Psoas muscle (tissue), 8 donors: Measurements from ENCODE around the gene CENPV. TPM values are rescaled to one million over a fixed set of nuclear protein-coding genes. Genes with fewer than 3 reads are reported as not detected.

Source experiments
- ATAC-seq, 4 donors: fragments of 200-7000 bp; cut with Tn5 transposase; one replicate each; pipeline ENCODE4 v1.9.1; 2020; ENCODE audit warnings: moderate library complexity in 3 of 4, mild to moderate bottlenecking in 2 of 4
- DNase-seq, 2 donors: peaks; one replicate each; pipeline ENCODE4 v3.0.0-alpha.2; 2020
- H3K27ac ChIP-seq: fragments of 200-600 bp; one replicate; pipeline ENCODE4 v1.8.0; 2022
- H3K27me3 ChIP-seq, 3 donors: fragments of 200-600 bp in 1 of 3; one replicate each; pipeline versions ENCODE4 v1.6.1 to v1.8.0; 2013 to 2022; ENCODE audit warnings: low read length in 2 of 3, mild to moderate bottlenecking in 2 of 3, moderate library complexity in 1 of 3; ENCODE audit not compliant: insufficient read depth in 3 of 3
- H3K36me3 ChIP-seq, 2 donors: fragments of 200-600 bp in 1 of 2; one replicate each; pipeline versions ENCODE4 v1.6.1 to v1.8.0; 2013 to 2022; ENCODE audit warnings: low read depth in 1 of 2, mild to moderate bottlenecking in 1 of 2, moderate library complexity in 1 of 2; ENCODE audit not compliant: insufficient read depth in 1 of 2
- H3K4me1 ChIP-seq: fragments of 200-600 bp; one replicate; pipeline ENCODE4 v1.8.0; 2022
- H3K4me3 ChIP-seq: fragments of 200-600 bp; one replicate; pipeline ENCODE4 v1.8.0; 2022; ENCODE audit warnings: mild to moderate bottlenecking
- H3K9me3 ChIP-seq: fragments of 200-600 bp; one replicate; pipeline ENCODE4 v1.8.0; 2022
- WGBS, 3 donors: extraction: QIAGEN DNeasy Blood & Tissue Kit; methylation state at CpG; one replicate each; pipeline versions ENCODE4 v1.1.6 to v1.1.7; 2013; 5-methylcytosine and 5-hydroxymethylcytosine counted together
- intact Hi-C, 2 donors: fragments of 100-400 bp; cut with DNase I; formaldehyde crosslinking; loops; one replicate each; pipeline versions ENCODE4 v1.11.0 to v1.14.2; 2022
- polyA plus RNA-seq, 3 donors: library from polyadenylated mRNA; stranded (reverse); fragments of 200-250 nt; gene quantifications; one replicate each; pipeline ENCODE4 v1.2.3, GENCODE V29; 2013
- total RNA-seq, 4 donors: library from RNA; stranded (reverse); fragmentation: NEBNext Ultra II Directional in 2 of 4; extraction: Animal tissue kit (Norgen Biotek cat#: 25700) in 2 of 4; gene quantifications; one replicate each; pipeline versions ENCODE4 v1.2.1 to v1.2.4, GENCODE V29; 2021 to 2023
- TF ChIP-seq, protein P1 (sequence below): fragments of 200-600 bp; IDR thresholded peaks from one replicate; pipeline ENCODE4 v1.8.0; 2022; ENCODE audit warnings: antibody characterized with exemption
- donor health status: healthy with polysubstance abuse.
- donor health status: DM: no; HTN: no; CAD: no; lungs with moderate emphysema.
- donor health status: Bipolar disorder and iron deficiency.
- donor health status: healthy.
- donor health status: DM: yes; HTN: yes; CAD: no.
- donor health status: DM: no; HTN: no; CAD: no.
- donor health status: DM: no; HTN: no; CAD: no.
- donor health status: DM: yes; HTN: yes; CAD: no.

CENPV gene
- total and polyA plus RNA-seq, 7 donors = 29.6 to 68.3 (median 36.5) TPM

DNA sequence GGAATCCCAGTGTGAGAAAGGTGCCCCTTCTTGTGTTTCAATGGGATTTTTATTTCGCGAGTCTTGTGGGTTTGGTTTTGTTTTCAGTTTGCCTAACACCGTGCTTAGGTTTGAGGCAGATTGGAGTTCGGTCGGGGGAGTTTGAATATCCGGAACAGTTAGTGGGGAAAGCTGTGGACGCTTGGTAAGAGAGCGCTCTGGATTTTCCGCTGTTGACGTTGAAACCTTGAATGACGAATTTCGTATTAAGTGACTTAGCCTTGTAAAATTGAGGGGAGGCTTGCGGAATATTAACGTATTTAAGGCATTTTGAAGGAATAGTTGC is 28.2 kb upstream of the CENPV start:
- H3K27ac ChIP-seq = peak overlapping the region; percentile 99
- peaks cover 22% of the 10 kb centered on the region for H3K4me1 ChIP-seq
- WGBS, 3 donors = 1 to 2% (median 1%) methylated on average over 14 of the region's 14 CpGs
- peaks cover 6 to 26% of the 10 kb centered on the region in 2 donors for H3K36me3 ChIP-seq
- no peaks in the 10 kb centered on the region for H3K27me3 ChIP-seq
- peak overlapping the region; percentile 93 for H3K4me3 ChIP-seq
- no peaks in the 10 kb centered on the region for H3K9me3 ChIP-seq
- DNase-seq (no peak), ATAC-seq (no peak)
- TF ChIP-seq, protein P1, sequence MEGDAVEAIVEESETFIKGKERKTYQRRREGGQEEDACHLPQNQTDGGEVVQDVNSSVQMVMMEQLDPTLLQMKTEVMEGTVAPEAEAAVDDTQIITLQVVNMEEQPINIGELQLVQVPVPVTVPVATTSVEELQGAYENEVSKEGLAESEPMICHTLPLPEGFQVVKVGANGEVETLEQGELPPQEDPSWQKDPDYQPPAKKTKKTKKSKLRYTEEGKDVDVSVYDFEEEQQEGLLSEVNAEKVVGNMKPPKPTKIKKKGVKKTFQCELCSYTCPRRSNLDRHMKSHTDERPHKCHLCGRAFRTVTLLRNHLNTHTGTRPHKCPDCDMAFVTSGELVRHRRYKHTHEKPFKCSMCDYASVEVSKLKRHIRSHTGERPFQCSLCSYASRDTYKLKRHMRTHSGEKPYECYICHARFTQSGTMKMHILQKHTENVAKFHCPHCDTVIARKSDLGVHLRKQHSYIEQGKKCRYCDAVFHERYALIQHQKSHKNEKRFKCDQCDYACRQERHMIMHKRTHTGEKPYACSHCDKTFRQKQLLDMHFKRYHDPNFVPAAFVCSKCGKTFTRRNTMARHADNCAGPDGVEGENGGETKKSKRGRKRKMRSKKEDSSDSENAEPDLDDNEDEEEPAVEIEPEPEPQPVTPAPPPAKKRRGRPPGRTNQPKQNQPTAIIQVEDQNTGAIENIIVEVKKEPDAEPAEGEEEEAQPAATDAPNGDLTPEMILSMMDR = no peak
- intact Hi-C loops = no loop called here

DNA sequence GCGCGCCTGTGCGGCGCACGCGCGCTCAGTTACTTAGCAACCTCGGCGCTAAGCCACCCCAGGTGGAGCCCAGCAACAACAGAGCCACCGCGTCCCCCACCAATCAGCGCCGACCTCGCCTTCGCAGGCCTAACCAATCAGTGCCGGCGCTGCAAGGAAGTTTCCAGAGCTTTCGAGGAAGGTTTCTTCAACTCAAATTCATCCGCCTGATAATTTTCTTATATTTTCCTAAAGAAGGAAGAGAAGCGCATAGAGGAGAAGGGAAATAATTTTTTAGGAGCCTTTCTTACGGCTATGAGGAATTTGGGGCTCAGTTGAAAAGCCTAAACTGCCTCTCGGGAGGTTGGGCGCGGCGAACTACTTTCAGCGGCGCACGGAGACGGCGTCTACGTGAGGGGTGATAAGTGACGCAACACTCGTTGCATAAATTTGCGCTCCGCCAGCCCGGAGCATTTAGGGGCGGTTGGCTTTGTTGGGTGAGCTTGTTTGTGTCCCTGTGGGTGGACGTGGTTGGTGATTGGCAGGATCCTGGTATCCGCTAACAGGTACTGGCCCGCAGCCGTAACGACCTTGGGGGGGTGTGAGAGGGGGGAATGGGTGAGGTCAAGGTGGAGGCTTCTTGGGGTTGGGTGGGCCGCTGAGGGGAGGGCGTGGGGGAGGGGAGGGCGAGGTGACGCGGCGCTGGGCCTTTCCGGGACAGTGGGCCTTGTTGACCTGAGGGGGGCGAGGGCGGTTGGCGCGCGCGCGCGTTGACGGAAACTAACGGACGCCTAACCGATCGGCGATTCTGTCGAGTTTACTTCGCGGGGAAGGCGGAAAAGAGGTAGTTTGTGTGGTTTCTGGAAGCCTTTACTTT is 27.6 kb upstream of the CENPV start, which contains the start of gene UBB:
UBB (plus strand) TSS at position 452 of the 856 bp plus-strand sequence. CDS start 817 bp downstream, outside the sequence.
- H3K4me1 ChIP-seq = peaks cover 22% of the 10 kb centered on the region
- H3K27me3 ChIP-seq = no peaks in the 10 kb centered on the region
- H3K4me3 ChIP-seq = peak within 1 kb of the TSS; percentile 93
- DNase-seq (peak; percentile 97 to 99), ATAC-seq (peak; percentile 94 to 98 (median 97))
- intact Hi-C loops = no loop called here
- 0 to 1% (median 0%) methylated on average over 59 to 67 of the region's 67 CpGs for WGBS, 3 donors
- no peaks in the 10 kb centered on the region for H3K9me3 ChIP-seq
- TF ChIP-seq, protein P1 = no peak
- H3K36me3 ChIP-seq = peaks cover 6 to 26% of the 10 kb centered on the region in 2 donors
- H3K27ac ChIP-seq = peak within 1 kb of the TSS; percentile 99

DNA sequence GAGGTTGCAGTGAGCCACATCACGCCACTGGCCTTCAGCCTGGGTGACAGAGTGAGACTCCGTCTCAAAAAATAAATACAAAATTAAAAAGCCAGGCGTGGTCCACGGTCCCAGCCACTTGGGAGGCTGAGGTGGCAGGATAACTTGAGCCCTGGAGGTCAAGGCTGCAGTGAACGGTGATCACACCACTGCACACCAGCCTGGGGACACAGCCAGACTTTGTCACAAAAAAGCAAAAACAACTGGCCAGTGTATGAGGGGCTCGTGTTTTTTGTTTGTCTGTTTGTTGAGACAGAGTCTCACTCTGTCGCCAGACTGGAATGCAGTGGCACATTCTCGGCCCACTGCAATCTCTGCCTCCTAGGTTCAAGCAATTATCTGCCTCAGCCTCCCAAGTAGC is 26.4 kb upstream of the CENPV start:
- intact Hi-C loops = no loop called here
- ATAC-seq (no peak), DNase-seq (peak in 1 of 2 donors; percentile 23)
- Histone ChIP-seq H3K27me3 (no peaks in the 10 kb centered on the region), H3K9me3 (no peaks in the 10 kb centered on the region), H3K36me3 (peaks cover 6 to 26% of the 10 kb centered on the region in 2 donors), H3K27ac (peak overlapping the region; percentile 99), H3K4me3 (no peak overlapping the region), H3K4me1 (peaks cover 22% of the 10 kb centered on the region)
- WGBS, 3 donors = 74 to 88% (median 82%) methylated on average over 8 of the region's 8 CpGs
- TF ChIP-seq, protein P1 = no peak

DNA sequence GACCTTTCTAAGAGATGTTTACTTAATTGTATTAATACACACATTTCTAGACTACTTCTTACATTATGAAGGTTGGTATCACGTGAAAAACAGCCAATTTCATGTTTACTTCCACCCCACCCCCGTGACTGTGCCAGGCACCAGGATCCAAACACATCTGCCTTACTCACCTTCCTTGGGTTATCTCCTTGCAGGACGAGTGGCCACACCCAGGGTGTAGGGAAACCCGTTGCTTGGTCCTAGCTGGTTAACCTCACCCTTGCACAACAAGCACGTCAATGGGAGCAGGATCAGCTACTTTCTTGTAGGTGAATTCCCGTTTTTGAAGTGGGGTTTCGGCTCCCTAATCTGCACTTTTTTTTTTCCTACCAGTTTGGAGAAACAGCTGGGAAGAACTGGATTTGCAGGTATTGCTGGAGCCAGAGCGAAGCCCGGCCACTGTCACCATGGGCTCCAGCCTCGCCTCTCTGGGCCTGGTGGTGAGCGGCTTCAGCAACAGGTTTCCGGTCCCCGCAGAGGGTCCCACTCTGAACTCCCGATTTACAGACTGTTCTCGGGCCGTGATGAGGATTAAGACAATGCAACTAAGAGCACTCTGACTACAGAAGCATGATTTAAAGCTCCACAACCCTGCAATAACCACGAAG is 25.5 kb upstream of the CENPV start:
- WGBS, 3 donors = 74 to 77% (median 75%) methylated on average over 17 of the region's 17 CpGs
- H3K9me3 ChIP-seq = no peaks in the 10 kb centered on the region
- H3K4me1 ChIP-seq = peaks cover 22% of the 10 kb centered on the region
- TF ChIP-seq, protein P1 = no peak
- H3K4me3 ChIP-seq = no peak overlapping the region
- H3K36me3 ChIP-seq = peaks cover 6 to 20% of the 10 kb centered on the region in 2 donors
- ATAC-seq = no peak
- H3K27ac ChIP-seq = peak overlapping the region; percentile 99
- intact Hi-C loops = no loop called here
- no peaks in the 10 kb centered on the region for H3K27me3 ChIP-seq
- DNase-seq = peak in 1 of 2 donors; percentile 44
